G401.6 (cell line): ENCODE measurements around the gene TTC4.

Experiments
- FAIRE-seq: peaks from 2 replicates; lab custom pipeline; 2012; peaks lifted over from hg19 to GRCh38; lab: Jason Lieb, UNC

TTC4 gene

DNA sequence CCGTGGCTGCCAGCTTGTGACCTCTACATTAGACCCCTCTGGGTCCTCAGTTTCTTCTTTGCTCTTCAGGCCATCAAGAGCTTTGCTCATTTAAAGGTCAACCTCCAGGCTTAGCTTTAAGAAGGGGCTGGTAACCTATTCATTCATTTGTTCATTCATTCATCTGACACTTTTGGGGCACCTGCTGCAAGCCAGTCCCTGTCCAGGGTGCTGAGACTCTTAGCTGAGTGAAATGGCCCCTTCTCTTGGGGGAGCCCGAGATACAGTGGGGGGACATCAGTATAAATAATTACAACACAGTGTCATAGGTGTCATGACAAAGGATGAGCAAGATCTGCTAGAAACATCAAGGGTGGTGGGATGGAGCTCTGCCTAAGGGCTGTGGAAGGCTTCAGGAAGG lies 10.5 kb upstream of the TTC4 start:
- no peak for FAIRE-seq

DNA sequence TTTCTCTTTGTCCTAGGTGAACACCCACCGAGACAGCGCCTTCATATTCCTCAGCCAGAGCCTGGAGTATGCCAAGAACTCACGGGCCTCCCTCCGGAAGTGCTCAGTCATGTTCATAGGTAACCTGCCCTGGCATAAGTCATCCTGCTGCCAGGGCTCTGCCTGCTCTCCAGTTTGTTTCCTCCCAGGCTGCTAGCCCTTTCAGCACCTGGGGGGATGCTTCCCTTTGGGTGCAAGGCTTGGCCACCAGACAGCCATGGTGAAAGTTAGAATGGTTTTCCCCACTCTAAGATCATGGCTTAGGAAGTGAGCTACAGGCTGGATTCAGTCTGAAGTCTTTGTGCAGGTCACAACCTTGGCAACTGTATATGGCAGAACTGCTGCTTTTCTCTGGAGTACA lies 9.2 kb upstream of the TTC4 start:
- no peak for FAIRE-seq

DNA sequence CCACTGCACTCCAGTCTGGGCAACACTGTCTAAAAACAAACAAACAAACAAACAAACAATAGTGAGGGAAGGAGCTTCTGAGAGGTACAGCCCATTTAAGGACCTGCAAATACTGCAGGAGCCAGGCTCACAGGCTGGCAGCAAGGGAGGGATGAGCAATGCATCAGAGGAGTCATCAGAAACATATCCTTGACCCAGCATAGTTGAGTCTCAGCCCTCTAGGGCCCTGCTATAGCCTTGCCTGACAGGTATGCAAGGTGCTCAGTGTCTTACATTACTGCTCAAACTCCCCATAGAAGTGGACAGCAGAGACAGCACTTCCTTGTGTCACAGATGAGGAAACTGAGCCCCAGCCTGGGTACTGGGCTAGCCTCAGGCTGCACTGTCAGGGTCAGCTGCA lies 7.3 kb upstream of the TTC4 start:
- no peak for FAIRE-seq

DNA sequence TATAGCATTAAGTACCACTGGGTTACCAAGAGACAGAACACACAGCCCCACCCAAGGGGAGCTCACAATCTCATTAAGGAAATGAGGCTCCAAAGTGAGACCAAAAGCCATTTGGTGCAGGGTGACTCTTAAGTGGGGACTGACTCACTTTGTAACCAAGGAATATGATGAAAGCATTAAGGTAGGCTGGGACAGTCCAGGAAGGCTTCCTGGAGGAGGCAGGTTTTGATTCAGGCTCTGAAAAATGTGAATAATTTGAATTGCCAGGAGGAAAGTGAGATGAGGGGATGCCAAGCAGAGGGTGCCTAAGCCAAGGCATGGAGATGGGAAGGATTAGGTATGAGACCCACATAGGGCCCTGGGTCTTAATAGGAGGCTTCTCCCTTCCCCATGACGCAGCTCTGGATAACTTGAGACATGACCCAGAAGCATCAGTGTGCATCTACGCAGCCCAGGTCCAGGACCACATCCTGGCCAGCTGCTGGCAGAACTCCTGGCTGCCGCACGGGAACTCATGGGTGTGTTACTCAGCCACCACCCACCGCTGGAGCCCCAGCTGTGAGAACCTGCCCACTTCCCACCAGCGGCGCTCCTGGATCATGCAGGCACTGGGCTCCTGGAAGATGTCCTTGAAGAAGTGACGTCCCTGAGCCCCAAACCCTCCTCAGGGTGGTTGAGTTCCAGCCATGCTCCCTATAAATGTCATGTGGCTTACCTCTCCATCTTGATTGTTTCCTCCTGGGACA lies 5.9 kb upstream of the TTC4 start:
- FAIRE-seq: no peak

DNA sequence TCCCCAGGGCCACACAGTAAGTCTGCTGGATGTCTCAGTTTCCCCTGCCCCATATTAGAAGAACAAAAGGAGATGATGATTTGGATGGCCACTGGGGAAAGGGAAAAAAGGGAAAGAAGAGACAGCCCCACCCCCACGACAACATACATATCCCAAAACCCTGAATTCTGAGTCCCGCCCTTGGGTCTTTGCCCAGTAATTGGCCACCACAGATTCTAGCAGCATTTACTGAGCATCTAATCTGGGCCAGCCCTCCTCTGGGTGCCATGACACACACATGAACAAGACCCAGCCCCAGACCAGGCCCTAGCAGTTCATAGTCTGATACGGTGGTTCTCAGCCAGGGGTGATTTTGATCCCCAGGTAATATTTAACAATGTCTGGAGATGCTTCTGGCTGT lies 5.2 kb upstream of the TTC4 start:
- no peak for FAIRE-seq

DNA sequence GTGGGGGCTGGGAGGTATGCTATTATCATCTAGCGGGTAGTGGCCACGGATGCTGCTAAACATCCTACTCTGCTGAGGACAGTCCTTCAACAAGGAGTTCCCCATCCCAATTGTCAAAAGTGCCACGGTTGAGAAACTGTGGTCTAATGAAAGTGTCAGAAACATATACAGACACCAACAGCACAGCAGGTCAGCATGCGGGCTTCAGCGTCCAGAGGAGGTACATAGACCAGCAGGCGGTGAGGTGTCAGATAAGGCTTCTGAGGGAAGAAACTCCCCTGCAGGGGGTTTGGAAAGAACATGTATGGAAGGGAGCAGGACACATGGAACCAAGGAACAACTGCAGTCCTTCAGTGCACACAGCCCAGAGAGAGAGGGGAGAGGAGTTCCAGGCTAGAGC lies 4.8 kb upstream of the TTC4 start:
- FAIRE-seq: no peak

DNA sequence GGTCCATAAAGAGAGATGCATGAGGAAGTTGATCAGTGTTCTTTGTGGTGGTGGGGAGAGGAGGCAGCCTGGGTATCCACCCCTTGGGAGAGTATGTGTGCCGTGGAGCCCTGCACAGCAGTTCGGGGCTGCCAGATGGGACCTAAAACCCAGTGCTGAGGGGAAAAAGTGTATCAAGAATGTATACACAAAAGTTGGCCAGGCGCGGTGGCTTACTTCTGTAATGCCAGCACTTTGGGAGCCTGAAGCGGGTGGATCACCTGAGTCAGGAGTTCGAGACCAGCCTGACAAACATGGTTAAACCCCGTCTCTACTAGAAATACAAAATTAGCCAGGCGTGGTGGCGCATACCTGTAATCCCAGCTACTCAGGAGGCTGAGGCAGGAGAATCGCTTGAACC lies 4.1 kb upstream of the TTC4 start:
- FAIRE-seq: no peak

DNA sequence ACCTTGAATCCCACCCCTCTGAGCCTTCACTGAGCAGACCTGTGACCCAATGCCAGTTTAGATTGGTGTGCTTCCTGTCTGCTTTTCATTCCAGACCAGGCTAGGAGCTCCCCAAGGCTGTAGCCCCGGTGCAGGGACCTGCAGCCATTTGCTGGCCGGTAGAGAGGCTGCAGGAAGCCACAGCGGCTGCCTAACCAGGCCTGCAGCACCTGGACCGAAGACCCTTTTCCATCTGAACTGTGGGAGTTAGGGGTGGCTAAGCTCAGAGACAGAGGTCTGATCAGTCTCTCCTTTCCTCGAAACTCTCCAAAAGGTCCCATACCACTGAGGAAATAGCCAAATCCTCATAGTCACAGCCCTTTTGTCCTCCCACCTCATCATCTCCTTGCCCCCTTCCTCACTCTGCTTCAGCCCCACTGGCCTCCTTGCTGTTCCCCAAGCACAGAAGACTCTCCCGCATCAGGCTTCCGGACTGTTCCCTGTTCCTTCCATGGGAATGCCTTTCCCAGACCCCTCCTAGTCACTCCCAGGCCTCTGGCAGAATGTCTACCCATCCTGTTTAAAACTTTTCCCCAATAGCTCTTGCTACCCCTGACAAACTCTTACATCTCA lies 674 bp upstream of the TTC4 start:
- no peak for FAIRE-seq

DNA sequence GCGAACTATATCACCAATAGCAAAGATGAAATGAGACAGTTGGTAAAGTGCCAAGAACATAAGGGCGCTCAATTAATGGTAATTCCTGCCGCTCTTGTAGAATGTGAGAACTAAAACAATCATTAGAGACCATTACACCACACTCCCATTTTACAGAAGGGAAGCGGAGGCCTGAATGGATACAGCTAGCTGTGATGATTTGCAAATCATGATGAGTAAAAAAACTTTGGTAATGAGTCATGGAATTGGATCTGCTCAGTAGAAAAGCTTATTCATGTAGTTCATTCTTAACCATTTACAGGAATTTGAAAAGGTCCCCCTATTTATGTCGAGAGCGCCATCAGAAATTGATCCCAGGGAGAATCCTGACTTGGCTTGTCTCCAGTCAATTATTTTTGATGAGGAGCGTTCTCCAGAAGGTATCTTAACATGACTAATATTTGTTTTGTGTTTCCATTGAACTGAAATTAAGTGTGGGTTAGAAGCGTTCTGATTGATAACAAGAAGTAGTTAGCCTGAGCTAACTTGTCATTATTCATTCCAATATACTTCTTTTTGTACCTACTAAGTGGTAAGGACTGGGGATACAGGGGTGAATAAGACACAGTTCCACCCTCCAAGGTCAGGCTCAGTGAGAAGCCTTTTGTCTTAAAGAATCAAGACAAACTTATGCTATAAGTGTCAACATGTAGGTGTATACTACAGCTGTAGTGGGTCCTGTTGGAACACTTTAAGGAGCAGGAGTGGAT lies 812 bp downstream of the TTC4 start:
- no peak for FAIRE-seq

DNA sequence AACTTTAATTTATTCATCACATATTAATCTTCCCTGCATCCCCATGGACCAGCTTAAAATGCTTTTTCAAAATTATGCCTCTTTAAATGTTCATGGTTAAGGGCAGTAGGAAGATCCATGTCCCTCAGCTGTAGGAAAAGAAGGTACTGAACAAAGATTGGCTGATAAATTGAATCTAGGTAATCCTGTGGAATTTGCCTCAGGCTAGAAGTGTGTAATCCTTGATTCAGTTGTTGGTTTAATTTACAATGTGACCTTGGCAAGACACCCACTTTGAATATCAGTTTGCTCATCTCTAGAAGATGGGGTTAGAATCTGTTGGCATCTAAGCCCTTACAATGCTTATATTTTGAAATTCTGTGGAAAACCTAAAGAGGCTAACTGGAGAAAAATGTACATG lies 6.1 kb downstream of the TTC4 start:
- no peak for FAIRE-seq

DNA sequence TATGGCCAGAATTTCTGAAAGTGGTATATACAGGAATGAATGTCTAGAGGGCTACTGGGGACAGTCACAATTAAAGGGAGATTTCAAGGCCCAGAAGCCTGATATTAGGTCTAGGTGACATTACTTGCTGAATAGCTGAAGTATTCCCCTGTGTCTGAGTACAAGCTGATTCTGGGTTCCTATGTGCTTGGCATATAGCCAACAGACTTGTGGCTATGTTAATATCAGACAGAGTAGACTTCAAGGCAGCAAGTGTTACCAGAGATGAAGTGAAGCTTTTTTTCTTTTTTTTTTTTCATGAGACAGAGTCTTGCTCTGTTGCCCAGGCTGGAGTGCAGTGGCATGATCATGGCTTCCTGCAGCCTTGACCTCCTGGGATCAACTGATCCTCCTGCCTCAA lies 8.3 kb downstream of the TTC4 start:
- no peak for FAIRE-seq

DNA sequence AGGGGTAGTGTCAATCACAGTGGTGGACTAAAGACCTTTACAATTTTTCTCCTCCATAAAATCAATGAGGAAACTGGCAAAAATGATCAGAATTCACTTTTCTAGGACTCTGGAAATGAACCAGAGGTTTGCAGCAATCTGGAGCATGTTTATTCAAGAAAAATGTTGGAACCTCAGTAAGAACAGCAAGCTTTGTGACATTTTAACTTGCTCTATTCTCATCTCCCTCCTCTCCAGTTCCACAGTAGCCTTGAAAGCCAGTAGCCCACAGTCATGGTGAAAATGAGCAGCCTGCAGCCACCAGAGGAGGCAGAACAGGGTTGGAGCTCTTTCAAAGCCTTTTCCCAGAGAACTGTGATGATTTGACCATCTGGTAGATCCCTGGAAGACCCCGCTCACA lies 9.1 kb downstream of the TTC4 start:
- no peak for FAIRE-seq

DNA sequence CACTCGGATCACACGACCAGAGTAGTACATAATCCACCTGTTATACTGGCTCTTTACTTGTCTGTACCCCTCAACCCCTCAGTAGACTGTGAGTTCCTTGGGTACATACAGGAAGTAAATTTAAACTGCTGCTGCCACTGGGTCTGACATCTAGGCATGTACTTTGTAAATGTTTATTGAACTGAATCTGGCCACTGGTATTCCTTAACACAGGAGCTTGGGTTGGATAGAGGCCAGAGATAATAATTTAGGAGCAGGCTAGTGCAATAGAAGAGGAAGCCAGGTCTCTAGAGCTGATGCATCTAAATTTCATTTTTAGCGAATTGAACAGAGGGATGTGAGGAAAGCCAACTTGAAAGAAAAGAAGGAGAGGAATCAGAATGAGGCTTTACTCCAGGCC lies 12.4 kb downstream of the TTC4 start:
- no peak for FAIRE-seq

DNA sequence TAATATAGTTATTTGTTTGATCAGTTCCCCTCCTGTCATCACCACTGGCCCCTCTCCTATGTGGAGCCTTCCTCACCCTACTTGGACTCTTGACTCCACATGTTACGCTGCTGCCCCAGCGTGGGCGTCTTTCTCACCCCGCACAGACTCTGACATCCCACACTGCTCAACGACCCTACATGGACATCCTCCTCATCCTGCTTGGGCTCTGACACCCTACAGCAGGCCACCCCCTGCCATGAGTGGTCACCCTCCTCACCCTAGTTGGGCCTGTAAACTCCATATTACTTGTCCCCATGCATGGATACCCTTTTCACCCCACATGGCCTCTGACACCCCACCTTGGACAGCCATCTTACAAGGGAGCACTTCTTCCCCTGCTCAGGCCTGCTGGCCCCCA lies 21.0 kb downstream of the TTC4 start:
- no peak for FAIRE-seq

DNA sequence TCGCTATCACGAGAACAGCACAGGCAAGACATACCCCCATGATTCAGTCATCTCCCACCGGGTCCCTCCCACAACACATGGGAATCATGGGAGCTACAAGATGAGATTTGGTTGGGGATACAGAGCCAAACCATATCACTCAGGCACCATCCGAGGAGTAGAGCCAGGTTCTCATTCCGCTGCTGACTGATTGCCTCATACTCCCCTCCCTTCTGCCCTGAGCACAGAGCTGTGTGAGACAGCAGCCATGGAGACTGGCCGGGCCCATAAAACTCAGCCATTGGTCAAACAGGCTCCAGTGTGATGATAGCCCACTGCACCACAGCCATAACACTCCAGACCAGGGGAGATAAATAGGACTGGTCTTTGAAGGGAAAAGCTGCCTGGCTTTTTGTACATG lies 22.6 kb downstream of the TTC4 start:
- no peak for FAIRE-seq

DNA sequence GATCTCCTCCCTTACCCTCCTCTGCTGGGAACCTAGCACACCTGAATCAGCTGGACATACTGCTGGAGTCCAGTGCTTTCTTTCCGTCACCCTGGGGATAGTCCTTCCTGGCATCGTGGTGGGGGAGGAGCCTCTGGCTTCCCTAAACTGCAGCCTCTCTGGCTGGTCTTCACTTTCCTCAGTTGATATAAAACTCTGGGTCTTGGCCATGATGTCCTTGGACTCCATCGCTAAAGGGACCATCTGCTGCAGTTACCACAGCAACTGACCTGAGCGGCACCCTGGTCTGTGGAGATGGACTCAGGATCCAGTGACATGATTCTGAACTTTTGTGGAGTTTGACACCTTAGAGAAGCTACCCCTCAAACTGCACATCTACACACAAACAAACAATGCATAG lies 25.9 kb downstream of the TTC4 start:
- FAIRE-seq: no peak

DNA sequence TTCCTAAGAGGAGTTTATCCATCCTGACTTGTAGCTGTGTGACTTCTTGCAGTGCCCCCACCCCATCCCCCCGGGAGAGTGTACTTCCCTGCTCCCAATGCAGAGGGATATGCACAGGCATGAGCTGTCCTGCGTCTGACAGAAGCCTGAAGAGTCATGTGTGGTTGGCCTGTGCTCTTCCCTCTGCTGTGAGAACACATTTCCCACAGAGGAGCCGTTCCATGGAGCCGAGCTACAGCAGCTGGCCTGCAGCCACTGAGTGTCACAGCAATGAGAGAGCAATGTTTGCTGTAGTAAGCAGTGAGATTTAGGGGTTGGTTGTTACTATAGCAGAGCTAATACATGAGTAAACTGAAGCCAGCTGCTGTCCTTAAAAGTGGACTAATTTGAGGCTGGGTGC lies 26.6 kb downstream of the TTC4 start:
- FAIRE-seq: no peak

DNA sequence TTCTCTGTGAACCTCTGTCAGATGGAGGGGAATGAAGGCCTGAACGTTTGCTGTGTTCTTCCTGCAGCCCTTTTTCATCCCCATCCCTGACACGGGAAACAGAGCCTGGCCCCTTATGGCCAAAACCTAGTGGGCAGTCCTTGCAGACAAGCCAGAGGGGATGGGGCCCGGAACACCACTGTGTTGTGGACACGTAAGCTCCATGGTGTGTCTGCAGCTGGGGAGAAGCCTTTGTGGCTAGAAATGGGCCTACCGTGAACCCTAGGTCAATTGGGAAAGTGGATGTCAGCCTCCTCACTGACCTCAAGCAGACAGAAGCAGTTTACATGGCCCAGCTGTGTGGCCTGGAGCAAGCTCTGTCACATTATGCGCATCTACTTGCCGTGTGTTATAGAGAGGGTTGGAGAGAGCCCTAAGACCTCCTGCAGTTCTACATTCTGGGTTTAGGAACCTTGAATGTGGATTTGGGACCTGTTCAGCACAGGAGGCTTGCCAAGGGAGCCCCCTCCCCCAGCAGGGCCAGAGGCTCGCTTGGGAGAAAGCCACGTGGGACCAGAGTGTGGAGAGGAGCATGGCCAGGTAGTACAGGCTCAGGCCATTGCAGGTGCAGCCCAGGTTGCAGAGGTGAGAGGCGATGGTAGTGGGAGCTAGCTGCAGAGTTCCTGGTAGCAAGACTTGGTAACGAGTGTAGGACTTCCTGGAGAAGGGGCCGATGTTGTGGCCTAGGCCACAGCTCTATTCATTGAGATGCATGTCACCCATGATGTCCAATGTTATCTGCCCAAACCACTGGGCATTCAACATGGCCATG lies 28.0 kb downstream of the TTC4 start:
- FAIRE-seq: no peak

DNA sequence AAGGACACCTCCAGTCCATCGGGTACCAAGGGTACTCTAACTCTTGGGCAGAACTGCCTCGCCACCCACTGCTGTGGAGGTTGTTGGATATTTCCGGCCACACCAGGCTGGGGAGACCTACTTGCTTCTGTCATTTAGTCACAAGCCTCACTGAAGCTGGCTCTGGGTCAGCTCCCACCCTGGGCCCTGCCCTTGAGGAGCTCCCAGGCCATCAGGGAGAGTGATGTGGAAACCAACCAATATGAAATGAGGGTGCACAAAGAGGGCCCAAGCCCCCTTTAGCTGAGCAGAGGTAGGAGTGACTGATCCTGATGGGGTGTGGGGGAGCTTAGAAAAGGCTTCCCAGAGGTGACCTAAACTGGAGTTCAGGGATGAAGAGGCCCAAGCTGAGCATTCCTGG lies 29.0 kb downstream of the TTC4 start:
- FAIRE-seq: no peak

DNA sequence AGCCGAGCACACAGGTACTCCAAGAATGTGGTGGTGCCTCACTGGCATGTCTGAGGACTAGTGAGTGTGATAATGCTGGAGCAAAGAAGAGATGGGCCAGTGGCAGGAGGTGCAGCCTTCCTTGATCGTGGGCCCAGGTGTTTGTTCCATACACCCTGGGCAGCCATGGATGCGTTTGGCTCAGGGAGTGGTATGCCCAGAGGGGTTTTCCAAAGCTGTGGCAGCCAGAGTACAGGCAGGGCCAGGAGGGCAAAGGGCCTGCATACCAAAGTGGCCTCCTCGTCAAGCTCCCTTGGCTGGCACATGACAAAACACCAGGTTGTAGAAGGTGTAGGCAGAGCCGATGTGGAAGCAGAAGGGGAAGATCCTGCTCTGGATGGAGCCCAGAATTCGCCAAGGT lies 29.6 kb downstream of the TTC4 start:
- no peak for FAIRE-seq

DNA sequence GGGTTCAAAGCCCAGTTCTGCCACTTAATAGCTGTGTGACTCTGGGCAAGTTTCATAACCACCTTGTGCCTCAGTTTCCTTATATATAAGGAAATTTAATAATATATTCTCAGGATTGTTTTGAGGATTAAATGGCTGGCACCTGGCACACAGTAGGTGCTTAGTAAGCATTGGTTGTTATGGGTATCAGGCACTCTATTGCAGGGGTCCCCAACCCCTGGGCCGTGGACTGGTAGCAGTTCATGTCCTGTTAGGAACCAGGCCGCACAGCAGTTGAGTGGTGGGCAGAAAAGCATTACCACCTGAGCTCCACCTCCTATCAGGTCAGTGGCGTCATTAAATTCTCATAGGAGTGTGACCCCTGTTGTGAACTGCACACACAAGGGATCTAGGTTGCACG lies 30.2 kb downstream of the TTC4 start:
- no peak for FAIRE-seq

DNA sequence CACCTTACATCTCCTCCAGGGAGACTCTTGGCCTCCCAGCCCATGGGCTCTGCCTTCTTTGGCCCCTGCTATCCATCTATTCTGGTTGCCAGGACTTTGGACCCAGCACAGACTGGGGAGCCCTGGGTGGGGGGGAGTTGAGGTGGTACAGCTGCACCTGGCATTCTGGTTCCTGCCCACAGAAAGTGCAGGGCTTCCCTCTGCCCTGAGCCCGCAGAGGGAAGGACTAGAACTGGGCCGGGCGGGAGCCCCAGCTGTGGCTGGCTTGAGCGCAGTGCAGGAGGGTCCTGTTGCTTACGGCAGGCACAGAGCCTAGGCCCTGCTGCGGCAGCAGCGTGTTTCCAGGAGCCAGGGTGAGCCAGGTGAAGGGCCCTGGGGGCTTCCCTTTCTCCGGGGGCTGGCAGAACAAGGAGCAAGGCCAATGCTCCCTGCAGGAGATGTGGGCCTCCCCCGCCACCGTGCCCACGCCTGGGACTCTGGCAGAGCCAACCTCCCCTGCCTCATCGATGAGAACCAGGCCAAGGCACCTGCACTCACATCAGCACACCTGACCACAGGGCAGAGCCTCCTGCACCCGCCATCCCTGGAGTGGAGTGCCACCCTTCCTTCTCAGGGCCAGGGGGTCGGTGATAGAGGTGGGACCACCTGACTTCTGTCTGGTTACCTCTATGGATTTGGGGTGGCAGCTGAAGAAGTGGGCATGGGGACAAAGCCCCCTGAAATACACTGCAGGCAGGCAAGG lies 32.6 kb downstream of the TTC4 start:
- FAIRE-seq: no peak
